GM21786 (cell line): Measurements from ENCODE around the gene INAVA.
A peak's percentile ranks its signal among the peaks of the same experiment; 100 is the strongest.
"Not testable (repeated sequence)": the region's sequence is repeated elsewhere in the genome, so short reads cannot be mapped to it uniquely, and the experiment has no call there.

Experiments
- ATAC-seq: cut with Tn5 transposase; IDR thresholded peaks from one replicate; pipeline ENCODE4 v1.9.1; 2021; ENCODE audit not compliant: unreplicated experiment

The INAVA gene

GRCh38 chr1:200899015-200899386, 4.3 kb downstream of the INAVA start:
- no peak for ATAC-seq

GRCh38 chr1:200899451-200899915, 4.8 kb downstream of the INAVA start:
- ATAC-seq = no peak

GRCh38 chr1:200899954-200900867, 5.5 kb downstream of the INAVA start:
- ATAC-seq = no peak

- no peak for ATAC-seq
Measured at GRCh38 chr1:200900877-200901276, 6.2 kb downstream of the INAVA start.

GRCh38 chr1:200901350-200901749, 6.7 kb downstream of the INAVA start:
- no peak for ATAC-seq

- ATAC-seq = no peak
Measured at GRCh38 chr1:200901796-200902444, 7.2 kb downstream of the INAVA start.

- ATAC-seq = no peak
Measured at GRCh38 chr1:200903793-200904192, 9.1 kb downstream of the INAVA start.

- ATAC-seq = no peak
Measured at GRCh38 chr1:200904772-200905171, 10.1 kb downstream of the INAVA start.

- peak; percentile 41 for ATAC-seq
Measured at GRCh38 chr1:200905411-200906052, 10.8 kb downstream of the INAVA start.

- ATAC-seq = no peak
Measured at GRCh38 chr1:200906491-200906890, 11.8 kb downstream of the INAVA start.

- ATAC-seq = peak; percentile 62
Measured at GRCh38 chr1:200907611-200908097, 13.0 kb downstream of the INAVA start.

GRCh38 chr1:200908191-200908868, 13.6 kb downstream of the INAVA start:
- ATAC-seq = no peak

- no peak for ATAC-seq
Measured at GRCh38 chr1:200909071-200909470, 14.4 kb downstream of the INAVA start.

- peak; percentile 41 for ATAC-seq
Measured at GRCh38 chr1:200909757-200910239, 15.1 kb downstream of the INAVA start.

- no peak for ATAC-seq
Measured at GRCh38 chr1:200911361-200911760, 16.7 kb downstream of the INAVA start.

GRCh38 chr1:200911936-200912335, 17.2 kb downstream of the INAVA start:
- not testable (repeated sequence) for ATAC-seq

- ATAC-seq = no peak
Measured at GRCh38 chr1:200912737-200913407, 18.2 kb downstream of the INAVA start.

- ATAC-seq = no peak
Measured at GRCh38 chr1:200916152-200916551, 21.5 kb downstream of the INAVA start.

GRCh38 chr1:200916681-200917080, 22.0 kb downstream of the INAVA start:
- no peak for ATAC-seq

- no peak for ATAC-seq
Measured at GRCh38 chr1:200917291-200917817, 22.7 kb downstream of the INAVA start.
